CD4-positive, CD25-positive, alpha-beta regulatory T cell (primary cell): ENCODE measurements around the gene INKA2. TPM values are rescaled to one million over a fixed set of nuclear protein-coding genes. Genes with fewer than 3 reads are reported as not detected.

ENCODE experiments used
- ATAC-seq, 2 donors: fragments of 150-1000 bp; cut with Tn5 transposase; one replicate each; pipeline ENCODE4 v1.10.0; 2021; ENCODE audit warnings: low read depth in 2 of 2, moderate number of reproducible peaks in 2 of 2, moderate library complexity in 1 of 2
- DNase-seq, 3 donors: peaks; one replicate each; pipeline versions ENCODE4 v3.0.0 to v3.0.0-alpha.2; 2012 to 2022; ENCODE audit warnings: mixed read lengths in 1 of 3
- H3K27ac ChIP-seq: one replicate; pipeline ENCODE4 v1.7.0; 2013; ENCODE audit warnings: mild to moderate bottlenecking, low read length; ENCODE audit not compliant: insufficient read depth, poor library complexity, severe bottlenecking
- H3K27me3 ChIP-seq: one replicate; pipeline ENCODE4 v1.7.0; 2013; ENCODE audit warnings: low read length; ENCODE audit not compliant: control insufficient read depth, insufficient read depth
- H3K36me3 ChIP-seq: one replicate; pipeline ENCODE4 v1.7.0; 2013; ENCODE audit warnings: mild to moderate bottlenecking, low read length, moderate library complexity; ENCODE audit not compliant: control insufficient read depth, insufficient read depth
- H3K4me1 ChIP-seq: 2 replicates; pipeline ENCODE4 v1.7.0; 2013; ENCODE audit warnings: mild to moderate bottlenecking, low read length; ENCODE audit not compliant: insufficient read depth, control insufficient read depth, poor library complexity, severe bottlenecking
- H3K4me3 ChIP-seq: one replicate; pipeline ENCODE4 v1.7.0; 2013; ENCODE audit warnings: low read depth, mild to moderate bottlenecking, low read length, moderate library complexity
- H3K9me3 ChIP-seq, 2 experiments: 1 replicate in 1 of 2; 2 replicates in 1 of 2; pipeline ENCODE4 v1.7.0; 2013; ENCODE audit warnings: low read length in 2 of 2, mild to moderate bottlenecking in 1 of 2, moderate library complexity in 1 of 2; ENCODE audit not compliant: control insufficient read depth in 2 of 2
- H3K27ac Mint-ChIP-seq, 3 donors: one replicate each; pipeline ENCODE4 v1.8.0; 2020 to 2022; ENCODE audit warnings: mild to moderate bottlenecking in 3 of 3, mixed read lengths in 3 of 3, moderate library complexity in 2 of 3
- H3K27me3 Mint-ChIP-seq: one replicate; pipeline ENCODE4 v1.8.0; 2022; ENCODE audit warnings: mild to moderate bottlenecking, mixed read lengths
- H3K36me3 Mint-ChIP-seq: one replicate; pipeline ENCODE4 v1.8.0; 2020; ENCODE audit warnings: mixed read lengths
- H3K4me1 Mint-ChIP-seq, 4 donors: one replicate each; pipeline ENCODE4 v1.8.0; 2020 to 2022; ENCODE audit warnings: mixed read lengths in 4 of 4, mild to moderate bottlenecking in 1 of 4
- H3K4me3 Mint-ChIP-seq, 4 donors: one replicate each; pipeline ENCODE4 v1.8.0; 2020 to 2022; ENCODE audit warnings: mild to moderate bottlenecking in 4 of 4, mixed read lengths in 4 of 4, moderate library complexity in 3 of 4
- H3K9me3 Mint-ChIP-seq, 7 donors: one replicate each; pipeline ENCODE4 v1.8.0; 2020 to 2022; ENCODE audit warnings: mixed read lengths in 7 of 7, mild to moderate bottlenecking in 3 of 7, moderate library complexity in 2 of 7
- polyA plus RNA-seq, 4 donors: library from polyadenylated mRNA; unstranded; fragments of 300-500 nt; fragmentation: Illumina TruSeq; gene quantifications; one replicate each; pipeline ENCODE4 v1.2.3, GENCODE V29; 2021
- total RNA-seq: library from RNA; stranded (reverse); gene quantifications from one replicate; pipeline ENCODE4 v1.2.3, GENCODE V29; 2022

The INKA2 gene
- total and polyA plus RNA-seq, 5 donors from 2014 or later: 0.31 TPM; not detected in 4

DNA sequence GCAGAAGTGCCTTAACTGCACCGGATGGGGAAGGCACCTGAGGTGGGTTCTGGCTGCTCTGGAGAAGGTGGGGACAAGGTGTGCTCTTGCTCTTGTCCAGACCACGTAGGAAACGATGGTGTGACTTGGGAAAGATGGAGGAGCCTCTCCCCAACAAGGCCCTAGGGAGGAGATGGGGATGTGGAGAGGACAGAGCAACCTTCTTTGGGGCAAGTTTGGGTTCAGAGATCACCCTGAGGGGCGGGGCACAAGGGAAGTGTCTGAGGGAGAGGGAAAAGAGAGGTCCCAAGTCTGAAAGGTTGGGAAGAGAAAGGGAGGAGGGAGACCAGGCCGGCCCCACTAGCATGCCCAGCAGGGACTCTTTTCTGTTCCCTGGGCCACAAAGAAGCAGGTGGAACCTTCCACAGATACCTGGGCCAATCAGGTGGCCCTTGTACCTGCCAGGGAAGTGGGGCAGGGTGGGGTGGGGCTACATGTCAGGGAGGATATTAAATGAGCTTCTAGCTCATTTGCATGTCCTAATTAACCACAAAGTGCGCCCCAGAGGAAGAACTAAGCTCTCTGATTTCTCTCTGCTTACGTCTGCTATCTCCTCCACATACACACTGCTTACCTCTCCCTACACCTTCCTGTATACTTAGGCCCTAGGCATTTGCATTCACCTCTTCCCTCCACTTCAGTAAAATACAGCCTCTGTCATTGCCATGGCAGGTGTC is 15.9 kb downstream of the INKA2 start:
- H3K36me3 ChIP-seq: no peaks in the 10 kb centered on the region
- DNase-seq (peak; percentile 31 to 65 (median 57)), ATAC-seq (peak; percentile 74 to 84)
- H3K9me3 ChIP-seq: no peaks in the 10 kb centered on the region
- H3K27me3 ChIP-seq: no peaks in the 10 kb centered on the region
- peak overlapping the region; percentile 15 for H3K4me3 ChIP-seq
- H3K4me1 ChIP-seq: peaks cover 15% of the 10 kb centered on the region
- peak overlapping the region in 2 of 4 donors; percentile 11 to 47 for H3K4me3 Mint-ChIP-seq
- peak overlapping the region; percentile 91 to 95 (median 92) for H3K27ac Mint-ChIP-seq
- H3K27ac ChIP-seq: peak overlapping the region; percentile 47
- H3K27me3 Mint-ChIP-seq: no peaks in the 10 kb centered on the region
- H3K4me1 Mint-ChIP-seq: peaks cover 17 to 32% (median 20%) of the 10 kb centered on the region in 4 donors
- H3K36me3 Mint-ChIP-seq: no peaks in the 10 kb centered on the region
- H3K9me3 Mint-ChIP-seq: no peaks in the 10 kb centered on the region

DNA sequence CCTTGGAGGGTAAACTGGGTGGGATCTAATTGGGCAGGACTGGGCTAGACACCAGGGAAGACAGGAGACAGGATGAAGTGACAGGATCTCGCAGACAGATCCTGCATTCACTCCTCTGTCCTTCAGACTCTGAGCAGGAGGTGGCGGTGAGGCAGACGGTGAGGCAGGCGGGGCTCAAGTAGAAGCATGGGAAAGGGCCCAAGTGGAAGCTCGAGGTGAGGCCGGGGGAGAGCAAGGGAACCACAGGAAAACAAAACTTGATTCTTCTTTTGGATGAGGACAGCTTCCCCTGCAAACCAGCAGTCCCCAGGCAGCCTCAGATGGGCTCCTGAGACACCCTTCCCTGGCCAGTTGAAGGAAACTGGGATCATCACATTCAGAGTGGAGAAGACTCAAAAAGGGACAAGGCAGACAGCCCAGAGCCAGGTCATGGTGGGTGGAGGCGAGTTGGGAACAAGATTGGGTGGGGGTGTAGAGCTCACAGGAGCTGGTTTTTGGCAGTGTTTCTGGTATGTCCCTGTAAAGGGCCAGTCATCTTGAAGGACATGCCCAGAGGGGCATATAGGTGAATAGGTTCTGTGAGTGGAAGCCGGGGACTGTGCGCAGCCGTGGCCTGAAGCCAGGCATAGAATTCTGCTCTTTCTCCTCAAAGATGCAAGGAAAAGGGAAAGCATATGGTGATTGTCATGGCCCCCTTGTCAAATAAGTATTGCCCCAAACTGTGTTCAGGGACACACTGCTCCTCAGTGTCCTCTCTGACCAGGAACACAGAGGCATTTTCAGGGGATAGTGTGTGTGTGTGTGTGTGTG is 18.0 kb downstream of the INKA2 start:
- Mint-ChIP-seq H3K36me3 (peaks cover 6% of the 10 kb centered on the region), H3K27ac (peak overlapping the region; percentile 8 to 90 (median 86)), H3K27me3 (no peaks in the 10 kb centered on the region), H3K4me1 (peaks cover 20 to 32% (median 26%) of the 10 kb centered on the region in 4 donors), H3K4me3 (peak overlapping the region in 2 of 4 donors; percentile 8 to 36), H3K9me3 (no peaks in the 10 kb centered on the region)
- H3K4me1 ChIP-seq: peaks cover 15% of the 10 kb centered on the region
- H3K27ac ChIP-seq: no peak overlapping the region
- H3K27me3 ChIP-seq: no peaks in the 10 kb centered on the region
- ATAC-seq (no peak), DNase-seq (no peak)
- H3K4me3 ChIP-seq: no peak overlapping the region
- H3K36me3 ChIP-seq: peaks cover 6% of the 10 kb centered on the region
- H3K9me3 ChIP-seq: no peaks in the 10 kb centered on the region

GRCh38 chr1:111720274-111720976 is 18.8 kb downstream of the INKA2 start:
- DNase-seq (no peak), ATAC-seq (no peak)
- Mint-ChIP-seq H3K4me3 (peak overlapping the region in 2 of 4 donors; percentile 8 to 36), H3K4me1 (peaks cover 20 to 32% (median 26%) of the 10 kb centered on the region in 4 donors), H3K9me3 (no peaks in the 10 kb centered on the region), H3K27me3 (no peaks in the 10 kb centered on the region), H3K36me3 (peaks cover 6% of the 10 kb centered on the region), H3K27ac (peak overlapping the region; percentile 8 to 90 (median 86))
- peaks cover 7% of the 10 kb centered on the region for H3K36me3 ChIP-seq
- no peaks in the 10 kb centered on the region for H3K27me3 ChIP-seq
- H3K27ac ChIP-seq: no peak overlapping the region
- H3K4me3 ChIP-seq: no peak overlapping the region
- H3K9me3 ChIP-seq: no peaks in the 10 kb centered on the region
- H3K4me1 ChIP-seq: peaks cover 15% of the 10 kb centered on the region

DNA sequence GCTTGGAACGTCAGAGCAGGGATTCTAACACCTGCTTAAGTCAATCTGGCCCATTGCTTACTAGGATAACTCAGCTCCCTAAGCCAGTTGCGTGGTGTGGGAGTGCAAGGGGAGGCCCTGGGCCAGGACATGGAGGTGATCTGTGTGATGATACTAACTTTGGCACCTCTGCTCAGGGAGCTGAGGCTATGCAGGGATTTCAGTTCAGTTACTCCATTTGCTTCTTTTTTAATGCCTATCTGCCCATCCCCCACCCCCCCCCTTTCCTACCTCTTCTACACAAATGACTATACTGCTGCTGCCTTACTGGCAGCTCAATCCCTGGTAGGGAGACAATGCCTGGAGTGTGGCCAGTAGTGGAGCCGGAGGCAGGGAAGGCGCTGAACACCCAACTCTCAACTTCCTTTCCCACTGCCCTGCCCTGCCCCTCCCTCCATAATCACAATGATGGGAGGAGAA is 19.5 kb downstream of the INKA2 start:
- no peaks in the 10 kb centered on the region for H3K27me3 ChIP-seq
- Mint-ChIP-seq H3K4me3 (peak overlapping the region in 1 of 4 donors; percentile 21), H3K27ac (no peak overlapping the region), H3K9me3 (no peaks in the 10 kb centered on the region), H3K27me3 (no peaks in the 10 kb centered on the region), H3K36me3 (peaks cover 6% of the 10 kb centered on the region), H3K4me1 (peaks cover 16 to 29% (median 26%) of the 10 kb centered on the region in 4 donors)
- no peak for ATAC-seq
- peaks cover 10% of the 10 kb centered on the region for H3K36me3 ChIP-seq
- H3K9me3 ChIP-seq: no peaks in the 10 kb centered on the region
- H3K4me3 ChIP-seq: no peak overlapping the region
- peaks cover 15% of the 10 kb centered on the region for H3K4me1 ChIP-seq
- H3K27ac ChIP-seq: no peak overlapping the region
- no peak for DNase-seq

DNA sequence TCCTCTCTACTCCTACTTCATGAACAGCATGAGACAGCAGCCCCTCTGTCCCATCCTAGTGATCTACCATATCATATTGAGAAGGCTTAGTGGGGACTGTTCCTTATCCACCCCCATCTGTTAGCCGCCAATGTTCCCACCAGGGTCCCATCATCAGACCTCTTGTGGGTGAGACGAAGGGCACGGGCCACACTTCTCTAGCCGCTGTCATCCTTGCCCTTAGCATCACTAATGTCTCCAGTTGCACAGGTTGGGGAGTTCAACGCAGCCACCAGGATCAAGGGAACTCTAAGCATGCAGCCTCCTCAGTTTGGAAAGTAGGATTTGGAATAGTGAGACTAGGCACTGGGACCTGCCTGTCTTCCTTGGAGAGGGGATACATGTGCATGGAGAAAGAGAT is 20.1 kb downstream of the INKA2 start:
- Mint-ChIP-seq H3K9me3 (no peaks in the 10 kb centered on the region), H3K4me3 (no peak overlapping the region), H3K27me3 (no peaks in the 10 kb centered on the region), H3K27ac (peak overlapping the region in 2 of 3 donors; percentile 61 to 70), H3K36me3 (peaks cover 6% of the 10 kb centered on the region), H3K4me1 (peaks cover 20 to 34% (median 25%) of the 10 kb centered on the region in 4 donors)
- Histone ChIP-seq H3K9me3 (no peaks in the 10 kb centered on the region), H3K4me3 (no peak overlapping the region), H3K4me1 (peaks cover 13% of the 10 kb centered on the region), H3K27me3 (no peaks in the 10 kb centered on the region), H3K27ac (no peak overlapping the region), H3K36me3 (peaks cover 10% of the 10 kb centered on the region)
- DNase-seq (no peak), ATAC-seq (no peak)

- Mint-ChIP-seq H3K4me3 (peak overlapping the region in 1 of 4 donors; percentile 8), H3K9me3 (no peaks in the 10 kb centered on the region), H3K4me1 (peaks cover 7 to 26% (median 10%) of the 10 kb centered on the region in 4 donors), H3K27ac (peak overlapping the region in 2 of 3 donors; percentile 57 to 60), H3K27me3 (no peaks in the 10 kb centered on the region), H3K36me3 (peaks cover 6% of the 10 kb centered on the region)
- DNase-seq: no peak
- no peak for ATAC-seq
- Histone ChIP-seq H3K4me1 (no peaks in the 10 kb centered on the region), H3K27me3 (no peaks in the 10 kb centered on the region), H3K36me3 (peaks cover 20% of the 10 kb centered on the region), H3K27ac (no peak overlapping the region), H3K4me3 (no peak overlapping the region), H3K9me3 (no peaks in the 10 kb centered on the region)
These were observed 21.7 kb downstream of the INKA2 start for GRCh38 chr1:111717450-111717849.

- Histone ChIP-seq H3K27ac (no peak overlapping the region), H3K4me1 (no peaks in the 10 kb centered on the region), H3K36me3 (peaks cover 29% of the 10 kb centered on the region), H3K27me3 (no peaks in the 10 kb centered on the region), H3K9me3 (no peaks in the 10 kb centered on the region), H3K4me3 (no peak overlapping the region)
- no peaks in the 10 kb centered on the region for H3K27me3 Mint-ChIP-seq
- H3K4me1 Mint-ChIP-seq: peaks cover 7 to 26% (median 10%) of the 10 kb centered on the region in 4 donors
- ATAC-seq: no peak
- H3K27ac Mint-ChIP-seq: no peak overlapping the region
- no peak for DNase-seq
- peaks cover 8% of the 10 kb centered on the region for H3K36me3 Mint-ChIP-seq
- H3K9me3 Mint-ChIP-seq: no peaks in the 10 kb centered on the region
- H3K4me3 Mint-ChIP-seq: no peak overlapping the region
These were observed 22.9 kb downstream of the INKA2 start for GRCh38 chr1:111716333-111716732.
